SK-N-SH (cell line): Measurements from ENCODE around the gene LCN6. TPM values are rescaled to one million over a fixed set of nuclear protein-coding genes. Genes with fewer than 3 reads are reported as not detected.

Source experiments
- CTCF ChIA-PET: fragments of 300-600, 350-600 bp; formaldehyde crosslinking; extraction: SDS; loops from one replicate; lab custom pipeline; 2021; lab: Yijun Ruan, JAX
- POLR2A ChIA-PET: fragments of 350-600 bp; sonication (Branson Sonifier 250); formaldehyde crosslinking; extraction: SDS; loops from one replicate; lab custom pipeline; 2020; ENCODE audit warnings: antibody characterized with exemption, inconsistent platforms; lab: Yijun Ruan, JAX
- DNase-seq: peaks from one replicate; pipeline ENCODE4 v3.0.0; 2012
- H2AFZ ChIP-seq: fragments of 200-600 bp; sonication (generic); 2 replicates; pipeline ENCODE4 v1.8.1; 2016; ENCODE audit warnings: antibody characterized with exemption, mild to moderate bottlenecking, low read depth
- H3F3A ChIP-seq: fragments of 200-600 bp; sonication (generic); replicated peaks from 2 replicates; pipeline ENCODE3; 2016; ENCODE audit warnings: antibody characterized with exemption, mild to moderate bottlenecking; ENCODE audit not compliant: insufficient read depth
- H3K27ac ChIP-seq, 2 experiments: fragments of 200-500 bp in 1 of 2; fragments of 200-600 bp in 1 of 2; sonication (Bioruptor generic) in 1 of 2; sonication (generic), shearing (Covaris generic) in 1 of 2; 2 replicates each; pipeline versions ENCODE4 v1.5.1 to v1.6.1; 2014 to 2016; ENCODE audit warnings: low read depth in 2 of 2, inconsistent platforms in 1 of 2, low read length in 1 of 2, mild to moderate bottlenecking in 1 of 2, mixed read lengths in 1 of 2
- H3K27me3 ChIP-seq: fragments of 200-600 bp; sonication (generic), shearing (Covaris generic); 2 replicates; pipeline ENCODE4 v1.6.1; 2016; ENCODE audit warnings: mixed run types; ENCODE audit not compliant: insufficient read depth
- H3K36me3 ChIP-seq, 2 experiments: fragments of 200-500 bp in 1 of 2; fragments of 200-600 bp in 1 of 2; sonication (Bioruptor generic) in 1 of 2; sonication (generic) in 1 of 2; replicated peaks in 1 of 2; 2 replicates each; pipeline versions ENCODE3 to v1.5.1; 2014 to 2016; ENCODE audit warnings: low read length in 1 of 2, mild to moderate bottlenecking in 1 of 2; ENCODE audit not compliant: insufficient read depth in 2 of 2, control insufficient read depth in 1 of 2
- H3K4me1 ChIP-seq, 2 experiments: fragments of 200-500 bp in 1 of 2; fragments of 200-600 bp in 1 of 2; sonication (Bioruptor generic) in 1 of 2; sonication (generic), shearing (Covaris generic) in 1 of 2; 2 replicates each; pipeline versions ENCODE4 v1.5.1 to v1.6.1; 2014 to 2016; ENCODE audit warnings: low read depth in 1 of 2, low read length in 1 of 2, mixed run types in 1 of 2; ENCODE audit not compliant: insufficient read depth in 2 of 2, control insufficient read depth in 1 of 2
- H3K4me2 ChIP-seq: fragments of 200-600 bp; sonication (generic), shearing (Covaris generic); 2 replicates; pipeline ENCODE4 v1.6.1; 2017; ENCODE audit warnings: mixed run types
- H3K4me3 ChIP-seq, 2 experiments: fragments of 200-500 bp in 1 of 2; fragments of 200-600 bp in 1 of 2; sonication (Bioruptor generic) in 1 of 2; sonication (generic), shearing (Covaris generic) in 1 of 2; 2 replicates each; pipeline versions ENCODE4 v1.5.1 to v1.8.1; 2014 to 2016; ENCODE audit warnings: low read depth in 2 of 2, inconsistent platforms in 1 of 2, low read length in 1 of 2, mild to moderate bottlenecking in 1 of 2, mixed read lengths in 1 of 2, moderate library complexity in 1 of 2
- H3K79me2 ChIP-seq: fragments of 200-600 bp; sonication (generic); 2 replicates; pipeline ENCODE4 v1.8.1; 2017; ENCODE audit warnings: mild to moderate bottlenecking; ENCODE audit not compliant: insufficient read depth
- H3K9ac ChIP-seq: fragments of 200-600 bp; sonication (generic); 2 replicates; pipeline ENCODE4 v1.6.1; 2017; ENCODE audit warnings: mixed run types
- H3K9me2 ChIP-seq: fragments of 200-600 bp; sonication (generic); 2 replicates; pipeline ENCODE4 v1.6.1; 2017; ENCODE audit warnings: mixed run types
- H3K9me3 ChIP-seq: fragments of 200-600 bp; sonication (generic); 2 replicates; pipeline ENCODE4 v1.6.1; 2017; ENCODE audit warnings: mixed run types, mild to moderate bottlenecking, moderate library complexity
- H4K20me1 ChIP-seq: fragments of 200-600 bp; sonication (generic); 2 replicates; pipeline ENCODE4 v1.6.1; 2017; ENCODE audit warnings: mild to moderate bottlenecking, mixed run types; ENCODE audit not compliant: insufficient read depth
- ELF1 ChIP-seq: IDR thresholded peaks from 2 replicates; pipeline ENCODE4 v1.4.0; 2012
- EP300 ChIP-seq, 2 experiments: IDR thresholded peaks; 2 replicates each; pipeline versions ENCODE4 v1.4.0 to v1.6.1; 2012; ENCODE audit warnings: borderline replicate concordance in 1 of 2, low read depth in 1 of 2, low read length in 1 of 2
- EZH2phosphoT487 ChIP-seq: fragments of 200-600 bp; sonication (generic); IDR thresholded peaks from 2 replicates; pipeline ENCODE4 v1.6.1; 2017; ENCODE audit warnings: low read depth, mixed run types, mild to moderate bottlenecking, antibody characterized with exemption, moderate library complexity, borderline replicate concordance
- FOXJ3 ChIP-seq: sonication (generic); formaldehyde crosslinking; IDR thresholded peaks from 2 replicates; pipeline ENCODE4 v1.5.1; 2020; ENCODE audit warnings: mild to moderate bottlenecking, missing genetic modification reagents
- FOXM1 ChIP-seq: IDR thresholded peaks from 2 replicates; pipeline ENCODE4 v1.4.0; 2012; ENCODE audit warnings: low read depth, mild to moderate bottlenecking
- GABPA ChIP-seq: IDR thresholded peaks from 2 replicates; pipeline ENCODE4 v1.4.0; 2012; ENCODE audit warnings: low read depth, mild to moderate bottlenecking
- GATA2 ChIP-seq: sonication (generic); formaldehyde crosslinking; IDR thresholded peaks from 2 replicates; pipeline ENCODE4 v1.5.0; 2020; ENCODE audit warnings: mild to moderate bottlenecking, missing genetic modification reagents
- IRF3 ChIP-seq: fragments of 150-350 bp; IDR thresholded peaks from 2 replicates; pipeline ENCODE4 v1.6.1; 2016; ENCODE audit warnings: mild to moderate bottlenecking, low read depth, low read length
- JUND ChIP-seq: IDR thresholded peaks from 2 replicates; pipeline ENCODE4 v1.4.0; 2012
- MXI1 ChIP-seq: IDR thresholded peaks from 2 replicates; pipeline ENCODE4 v1.6.1; 2012; ENCODE audit warnings: mild to moderate bottlenecking, low read depth, low read length, improper control_type of control experiment
- PBX3 ChIP-seq: IDR thresholded peaks from 2 replicates; pipeline ENCODE4; 2012
- POLR2AphosphoS5 ChIP-seq: IDR thresholded peaks from 2 replicates; pipeline ENCODE4 v1.6.1; 2012; ENCODE audit warnings: low read depth, low read length
- SIN3A ChIP-seq: IDR thresholded peaks from 2 replicates; pipeline ENCODE4 v1.6.1; 2012; ENCODE audit warnings: low read depth, mild to moderate bottlenecking, low read length, moderate library complexity, borderline replicate concordance
- TAF1 ChIP-seq: IDR thresholded peaks from 2 replicates; pipeline ENCODE4 v1.6.1; 2012; ENCODE audit warnings: low read depth, mild to moderate bottlenecking, low read length, moderate library complexity, borderline replicate concordance
- TCF12 ChIP-seq: IDR thresholded peaks from 2 replicates; pipeline ENCODE4 v1.4.0; 2012
- USF1 ChIP-seq: IDR thresholded peaks from 2 replicates; pipeline ENCODE4 v1.4.0; 2012; ENCODE audit warnings: low read depth, borderline replicate concordance
- WGBS: methylation state at CpG from one replicate; pipeline ENCODE4 v1.1.6; 2017; ENCODE audit warnings: low lambda C conversion rate; 5-methylcytosine and 5-hydroxymethylcytosine counted together
- polyA plus RNA-seq, 3 experiments: library from polyadenylated mRNA; depleted of rRNA; stranded (reverse); fragments of >200 nt; gene quantifications; 2 replicates each; pipeline ENCODE4 v1.2.3, GENCODE V29; 2012

Gene LCN6
- polyA plus RNA-seq, 1 of the 3 experiments (the other 2 are of a cell fraction): not detected

GRCh38 chr9:136762221-136762691 is 13.9 kb upstream of the LCN6 start:
- no peak overlapping the region for H2AFZ ChIP-seq
- 96% methylated on average over 11 of the region's 17 CpGs for WGBS
- no peak overlapping the region for H3K4me2 ChIP-seq
- ChIA-PET CTCF (interaction anchor here (0.6 to 3.5 kb wide), 8 partner anchors 13 to 661 kb away, joined by 3 to 19 read pairs (median 3); partner anchors contain the start of genes EXD3, LCN6 and NOXA1), POLR2A (interaction anchor here (0.6 kb wide), 1 partner anchor 395 kb away, joined by 3 read pairs; no protein-coding TSS in a partner anchor)
- no peaks in the 10 kb centered on the region for H3K9me2 ChIP-seq
- H3K27me3 ChIP-seq: no peaks in the 10 kb centered on the region; the same call in 1 of the 2 replicates
- no peak for DNase-seq
- no peak for TF ChIP-seq PBX3
- no peak for TF ChIP-seq TAF1
- no peak for TF ChIP-seq TCF12
- TF ChIP-seq FOXJ3 (CRISPR knock-in tag): no peak
- no peak for TF ChIP-seq POLR2AphosphoS5
- no peak for TF ChIP-seq IRF3
- TF ChIP-seq EZH2phosphoT487: no peak
- TF ChIP-seq GABPA: no peak
- TF ChIP-seq JUND: no peak
- TF ChIP-seq USF1: no peak
- no peak for TF ChIP-seq GATA2 (CRISPR knock-in tag)
- TF ChIP-seq ELF1: no peak
- TF ChIP-seq SIN3A: no peak
- TF ChIP-seq EP300 (IDR thresholded peaks at IDR 0.05; ENCODE audit: borderline replicate concordance in 1 of 2, low read depth in 1 of 2, low read length in 1 of 2): no peak
- TF ChIP-seq MXI1: no peak
- TF ChIP-seq FOXM1: no peak
- no peak overlapping the region for H3K27ac ChIP-seq
- H3K36me3 ChIP-seq: no peaks in the 10 kb centered on the region
- H4K20me1 ChIP-seq: no peaks in the 10 kb centered on the region
- H3K4me1 ChIP-seq: peaks cover 0 to 16% of the 10 kb centered on the region in 2 experiments; a peak in 1 of 4 replicates
- H3F3A ChIP-seq: no peaks in the 10 kb centered on the region
- no peak overlapping the region for H3K9ac ChIP-seq
- H3K9me3 ChIP-seq: no peaks in the 10 kb centered on the region
- no peaks in the 10 kb centered on the region for H3K79me2 ChIP-seq
- no peak overlapping the region for H3K4me3 ChIP-seq
